SH-SY5Y (cell line): ENCODE measurements around the gene TNFRSF8.

ENCODE experiments used
- GATA2 ChIP-seq: IDR thresholded peaks from 2 replicates; pipeline ENCODE4 v1.6.1; 2011; ENCODE audit warnings: mild to moderate bottlenecking, low read depth, low read length
- GATA3 ChIP-seq: IDR thresholded peaks from 2 replicates; pipeline ENCODE4 v1.6.1; 2011; ENCODE audit warnings: low read depth, mild to moderate bottlenecking, low read length, moderate library complexity

GRCh38 chr1:12016182-12016581 lies 46.9 kb upstream of the TNFRSF8 start:
- TF ChIP-seq GATA2 (no peak), GATA3 (no peak)
